OCI-LY3 (cell line): ENCODE results near the gene GSTA1.
A peak's percentile ranks its signal among the peaks of the same experiment; 100 is the strongest.
"Not testable (repeated sequence)": the region's sequence is repeated elsewhere in the genome, so short reads cannot be mapped to it uniquely, and the experiment has no call there.

Source experiments
- H2AFZ ChIP-seq: fragments of 200-600, 300-600 bp; shearing (Covaris generic); 2 replicates; pipeline ENCODE4 v1.6.0; 2014; ENCODE audit warnings: antibody characterized with exemption, low read depth, low read length
- H3K27ac ChIP-seq: fragments of 200-600, 300-600 bp; sonication (generic); 2 replicates; pipeline ENCODE4 v1.5.1; 2014; ENCODE audit warnings: mild to moderate bottlenecking, low read length, moderate library complexity, mixed read lengths
- H3K27me3 ChIP-seq: fragments of 200-600, 300-600 bp; sonication (generic); 2 replicates; pipeline ENCODE4 v1.6.1; 2014; ENCODE audit warnings: low read depth, low read length, mixed read lengths
- H3K36me3 ChIP-seq: fragments of 200-600, 300-600 bp; sonication (generic); replicated peaks from 2 replicates; pipeline ENCODE3; 2014; ENCODE audit warnings: low read depth, low read length, mixed read lengths
- H3K4me1 ChIP-seq: fragments of 300-600, 200-600 bp; sonication (generic); 2 replicates; pipeline ENCODE4 v1.6.1; 2014; ENCODE audit warnings: low read length, mixed read lengths
- H3K4me2 ChIP-seq: fragments of 200-600, 300-600 bp; sonication (generic); 2 replicates; pipeline ENCODE4 v1.6.1; 2014; ENCODE audit warnings: low read length, mixed read lengths
- H3K4me3 ChIP-seq: fragments of 300-600, 200-600 bp; sonication (generic); 2 replicates; pipeline ENCODE4 v1.5.1; 2014; ENCODE audit warnings: antibody characterized with exemption, mild to moderate bottlenecking, low read length, moderate library complexity
- H3K79me2 ChIP-seq: fragments of 300-600, 200-600 bp; shearing (Covaris generic); 2 replicates; pipeline ENCODE4 v1.6.1; 2014; ENCODE audit warnings: mild to moderate bottlenecking, low read length, mixed read lengths
- H3K9ac ChIP-seq: fragments of 300-600, 200-600 bp; shearing (Covaris generic); 2 replicates; pipeline ENCODE4 v1.6.0; 2014; ENCODE audit warnings: mild to moderate bottlenecking, low read length, moderate library complexity
- H3K9me3 ChIP-seq: fragments of 200-600, 300-600 bp; shearing (Covaris generic); 2 replicates; pipeline ENCODE4 v1.6.1; 2014; ENCODE audit warnings: low read length, mixed read lengths; ENCODE audit not compliant: insufficient read depth
- H4K20me1 ChIP-seq: fragments of 200-600, 300-600 bp; sonication (generic); 2 replicates; pipeline ENCODE4 v1.6.1; 2016; ENCODE audit warnings: low read length, mixed read lengths; ENCODE audit not compliant: insufficient read depth
- EZH2phosphoT487 ChIP-seq: fragments of 200-600 bp; shearing (Covaris generic); IDR thresholded peaks from 2 replicates; pipeline ENCODE4 v1.6.1; 2018; ENCODE audit warnings: antibody characterized with exemption, mixed run types, low read depth
- TF ChIP-seq, protein P1 (sequence below): fragments of 200-600, 300-600 bp; sonication (generic); IDR thresholded peaks from 2 replicates; pipeline ENCODE4 v1.5.1; 2014; ENCODE audit warnings: antibody characterized with exemption, low read length, low read depth

GSTA1 gene

DNA sequence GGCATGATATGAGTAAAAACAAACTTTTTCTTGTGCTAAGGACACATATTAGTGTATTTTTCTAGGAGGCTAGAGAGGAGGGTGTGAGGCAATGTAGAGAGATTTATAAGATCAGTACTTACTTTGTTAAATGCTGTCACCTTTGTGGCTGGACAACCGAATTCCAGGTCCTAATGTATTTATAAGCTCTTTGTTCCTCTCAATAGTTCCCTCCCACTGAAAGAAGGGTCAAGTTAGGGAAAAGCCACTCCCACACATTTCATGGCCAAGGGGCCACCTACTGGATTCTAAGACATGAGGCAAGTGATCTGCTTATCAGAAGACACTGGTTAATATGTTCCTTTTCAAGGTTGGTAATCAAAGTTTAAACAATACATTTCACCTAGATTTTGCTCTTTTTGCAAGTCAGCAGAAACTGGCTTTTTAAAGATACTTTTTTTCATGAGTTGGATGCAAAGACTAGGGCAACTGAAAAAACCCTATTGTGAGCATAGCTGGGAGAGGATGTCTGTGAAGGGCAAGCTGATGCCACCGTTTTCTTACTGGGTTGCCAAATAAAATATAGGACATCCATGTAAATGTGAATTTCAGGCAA, 40.2 kb downstream of the GSTA1 start, which contains the start of gene GSTA2:
GSTA2 (minus strand) TSS at position 154 of the 595 bp plus-strand sequence. CDS start 5,528 bp downstream, outside the sequence.
- not testable (repeated sequence) for H3K4me3 ChIP-seq, H3K36me3 ChIP-seq, H3K9me3 ChIP-seq, H3K27ac ChIP-seq, H3K4me2 ChIP-seq, H4K20me1 ChIP-seq, H3K79me2 ChIP-seq, H3K9ac ChIP-seq, H3K27me3 ChIP-seq, H3K4me1 ChIP-seq, H2AFZ ChIP-seq
- TF ChIP-seq, protein P1, sequence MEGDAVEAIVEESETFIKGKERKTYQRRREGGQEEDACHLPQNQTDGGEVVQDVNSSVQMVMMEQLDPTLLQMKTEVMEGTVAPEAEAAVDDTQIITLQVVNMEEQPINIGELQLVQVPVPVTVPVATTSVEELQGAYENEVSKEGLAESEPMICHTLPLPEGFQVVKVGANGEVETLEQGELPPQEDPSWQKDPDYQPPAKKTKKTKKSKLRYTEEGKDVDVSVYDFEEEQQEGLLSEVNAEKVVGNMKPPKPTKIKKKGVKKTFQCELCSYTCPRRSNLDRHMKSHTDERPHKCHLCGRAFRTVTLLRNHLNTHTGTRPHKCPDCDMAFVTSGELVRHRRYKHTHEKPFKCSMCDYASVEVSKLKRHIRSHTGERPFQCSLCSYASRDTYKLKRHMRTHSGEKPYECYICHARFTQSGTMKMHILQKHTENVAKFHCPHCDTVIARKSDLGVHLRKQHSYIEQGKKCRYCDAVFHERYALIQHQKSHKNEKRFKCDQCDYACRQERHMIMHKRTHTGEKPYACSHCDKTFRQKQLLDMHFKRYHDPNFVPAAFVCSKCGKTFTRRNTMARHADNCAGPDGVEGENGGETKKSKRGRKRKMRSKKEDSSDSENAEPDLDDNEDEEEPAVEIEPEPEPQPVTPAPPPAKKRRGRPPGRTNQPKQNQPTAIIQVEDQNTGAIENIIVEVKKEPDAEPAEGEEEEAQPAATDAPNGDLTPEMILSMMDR: 0 out of 2 replicates have a peak, but pooled peaks have one; percentile 4

- not testable (repeated sequence) for H3K9me3 ChIP-seq, H4K20me1 ChIP-seq, H3K9ac ChIP-seq, H3K27me3 ChIP-seq, H3K27ac ChIP-seq, H3K4me1 ChIP-seq, H3K4me3 ChIP-seq, H2AFZ ChIP-seq, H3K79me2 ChIP-seq, H3K4me2 ChIP-seq, H3K36me3 ChIP-seq
These were observed 41.7 kb downstream of the GSTA1 start for GRCh38 chr6:52761673-52762491.

GRCh38 chr6:52760105-52760765, 43.4 kb downstream of the GSTA1 start:
- Histone ChIP-seq H3K9me3 (no peaks in the 10 kb centered on the region), H4K20me1 (no peaks in the 10 kb centered on the region), H3K27me3 (no peaks in the 10 kb centered on the region), H3K9ac (no peak overlapping the region), H3K79me2 (no peaks in the 10 kb centered on the region), H3K4me1 (no peaks in the 10 kb centered on the region), H3K27ac (no peak overlapping the region), H2AFZ (no peak overlapping the region), H3K36me3 (no peaks in the 10 kb centered on the region), H3K4me3 (no peak overlapping the region), H3K4me2 (no peak overlapping the region)
- no peak for TF ChIP-seq EZH2phosphoT487
- TF ChIP-seq, protein P1: no peak

DNA sequence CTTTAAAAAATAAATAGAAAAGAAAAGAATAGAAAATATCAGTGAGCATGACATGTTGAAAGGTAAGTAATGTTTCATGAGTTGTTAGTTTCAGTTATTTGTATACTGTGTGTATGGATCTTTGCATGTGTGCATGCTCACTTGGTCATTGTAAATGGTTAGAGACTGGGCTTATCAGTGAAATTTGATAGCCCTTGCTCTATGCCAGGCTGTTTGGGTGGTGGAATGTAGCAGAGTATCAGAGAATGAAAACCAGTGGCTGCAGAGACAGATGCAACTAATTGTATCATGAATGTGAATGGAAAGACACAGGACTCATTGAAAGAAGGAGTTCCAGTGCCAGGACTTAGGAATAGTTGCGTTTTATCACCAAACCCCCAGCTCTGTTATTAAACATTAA, 44.5 kb downstream of the GSTA1 start:
- H3K4me2 ChIP-seq: no peak overlapping the region
- H4K20me1 ChIP-seq: no peaks in the 10 kb centered on the region
- no peaks in the 10 kb centered on the region for H3K27me3 ChIP-seq

GRCh38 chr6:52757651-52758338, 45.8 kb downstream of the GSTA1 start:
- not testable (repeated sequence) for H3K79me2 ChIP-seq, H3K27me3 ChIP-seq, H4K20me1 ChIP-seq, H3K4me2 ChIP-seq, H2AFZ ChIP-seq, H3K9me3 ChIP-seq, H3K36me3 ChIP-seq, H3K9ac ChIP-seq, H3K4me1 ChIP-seq, H3K27ac ChIP-seq, H3K4me3 ChIP-seq

More for the DNA sequence above, 44.5 kb downstream of the GSTA1 start:
- H3K4me1 ChIP-seq: no peaks in the 10 kb centered on the region
- no peaks in the 10 kb centered on the region for H3K9me3 ChIP-seq
- H3K79me2 ChIP-seq: no peaks in the 10 kb centered on the region
- H3K27ac ChIP-seq: no peak overlapping the region
- no peak overlapping the region for H3K4me3 ChIP-seq
- H2AFZ ChIP-seq: no peak overlapping the region
- TF ChIP-seq, protein P1: no peak
- TF ChIP-seq EZH2phosphoT487: no peak
- no peaks in the 10 kb centered on the region for H3K36me3 ChIP-seq
- no peak overlapping the region for H3K9ac ChIP-seq
